DND-41 (cell line): ENCODE data around the gene AMDHD2.
"Not testable (repeated sequence)": the region's sequence is repeated elsewhere in the genome, so short reads cannot be mapped to it uniquely, and the experiment has no call there.

Experiments used
- EZH2 ChIP-seq: IDR thresholded peaks from 3 replicates; pipeline ENCODE4 v1.6.1; 2012; ENCODE audit warnings: borderline replicate concordance, low read depth, mild to moderate bottlenecking, moderate library complexity, low read length, inconsistent platforms; ENCODE audit not compliant: severe bottlenecking
- TF ChIP-seq, protein P1 (sequence below): IDR thresholded peaks from 2 replicates; pipeline ENCODE4 v1.5.1; 2012; ENCODE audit warnings: borderline replicate concordance, low read length, moderate library complexity, mild to moderate bottlenecking; ENCODE audit not compliant: poor library complexity, severe bottlenecking; ENCODE audit errors: extremely low read depth

DNA sequence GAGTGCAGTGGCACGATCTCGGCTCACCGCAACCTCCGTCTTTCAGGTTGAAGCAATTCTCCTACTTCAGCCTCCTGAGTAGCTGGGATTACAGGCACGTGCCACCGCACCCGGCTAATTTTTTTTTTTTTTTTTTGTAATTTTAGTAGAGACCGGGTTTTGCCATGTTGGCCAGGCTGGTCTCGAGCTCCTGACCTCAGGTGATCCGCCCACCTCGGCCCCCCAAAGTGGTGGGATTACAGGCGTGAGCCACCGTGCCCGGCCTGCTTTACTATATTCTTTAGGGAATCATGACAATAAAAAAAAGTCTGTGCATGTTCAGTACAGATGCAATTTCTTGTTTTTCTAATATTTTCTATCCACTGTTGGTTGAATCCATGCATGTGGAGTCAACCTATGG is 23.6 kb downstream of the AMDHD2 start:
- TF ChIP-seq, protein P1, sequence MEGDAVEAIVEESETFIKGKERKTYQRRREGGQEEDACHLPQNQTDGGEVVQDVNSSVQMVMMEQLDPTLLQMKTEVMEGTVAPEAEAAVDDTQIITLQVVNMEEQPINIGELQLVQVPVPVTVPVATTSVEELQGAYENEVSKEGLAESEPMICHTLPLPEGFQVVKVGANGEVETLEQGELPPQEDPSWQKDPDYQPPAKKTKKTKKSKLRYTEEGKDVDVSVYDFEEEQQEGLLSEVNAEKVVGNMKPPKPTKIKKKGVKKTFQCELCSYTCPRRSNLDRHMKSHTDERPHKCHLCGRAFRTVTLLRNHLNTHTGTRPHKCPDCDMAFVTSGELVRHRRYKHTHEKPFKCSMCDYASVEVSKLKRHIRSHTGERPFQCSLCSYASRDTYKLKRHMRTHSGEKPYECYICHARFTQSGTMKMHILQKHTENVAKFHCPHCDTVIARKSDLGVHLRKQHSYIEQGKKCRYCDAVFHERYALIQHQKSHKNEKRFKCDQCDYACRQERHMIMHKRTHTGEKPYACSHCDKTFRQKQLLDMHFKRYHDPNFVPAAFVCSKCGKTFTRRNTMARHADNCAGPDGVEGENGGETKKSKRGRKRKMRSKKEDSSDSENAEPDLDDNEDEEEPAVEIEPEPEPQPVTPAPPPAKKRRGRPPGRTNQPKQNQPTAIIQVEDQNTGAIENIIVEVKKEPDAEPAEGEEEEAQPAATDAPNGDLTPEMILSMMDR = not testable (repeated sequence)
- TF ChIP-seq EZH2 = not testable (repeated sequence)
